ENCODE measurements around the gene UXS1.
A peak's percentile ranks its signal among the peaks of the same experiment; 100 is the strongest.

UXS1 gene

DNA sequence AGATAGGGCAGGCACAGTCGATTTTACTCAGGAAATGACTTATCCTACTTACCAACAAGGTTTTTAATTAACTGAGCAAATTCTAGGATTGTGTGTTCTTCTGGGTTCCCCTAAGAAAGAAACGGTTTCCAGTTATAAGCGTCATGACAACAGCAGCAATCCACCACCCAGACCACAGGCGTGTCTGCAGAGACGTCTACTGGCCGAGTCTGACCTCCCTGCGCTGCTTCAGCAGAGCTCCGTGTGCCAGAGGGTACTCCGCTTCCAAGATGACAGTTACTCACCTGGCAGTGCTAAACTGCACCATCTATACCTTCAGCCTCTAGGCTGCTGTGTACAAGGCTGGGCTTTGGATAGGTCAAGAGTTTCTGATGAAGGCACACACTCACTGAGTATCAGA is 95.4 kb downstream of the UXS1 start:
- Mint-ChIP-seq H3K36me3 (peaks cover 3% of the 10 kb centered on the region), H3K27ac (peak overlapping the region; percentile 89), H3K9me3 (no peaks in the 10 kb centered on the region), H3K27me3 (no peaks in the 10 kb centered on the region), H3K4me3 (no peak overlapping the region), H3K4me1 (peaks cover 45% of the 10 kb centered on the region)

DNA sequence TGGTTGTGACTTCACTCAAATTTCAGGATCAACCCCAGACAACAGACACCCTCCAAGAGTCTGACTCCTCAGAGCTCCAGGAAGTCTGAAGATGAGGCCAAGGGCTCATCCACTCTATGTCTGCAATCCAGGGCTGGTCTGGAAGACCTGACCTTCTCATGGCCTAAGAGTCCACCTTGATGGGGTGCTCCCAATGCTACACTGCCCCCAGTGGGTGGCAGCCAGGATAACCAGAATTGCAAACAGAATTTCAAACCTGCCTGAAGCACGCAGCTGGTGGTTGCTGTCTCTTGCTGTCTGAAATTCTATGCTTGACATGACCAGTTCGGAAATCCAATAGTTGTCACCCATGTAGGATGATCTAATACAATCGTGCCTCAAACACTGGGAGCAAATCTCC is 96.0 kb downstream of the UXS1 start:
- H3K36me3 Mint-ChIP-seq = peaks cover 3% of the 10 kb centered on the region
- H3K4me1 Mint-ChIP-seq = peaks cover 51% of the 10 kb centered on the region
- no peak overlapping the region for H3K4me3 Mint-ChIP-seq
- no peaks in the 10 kb centered on the region for H3K27me3 Mint-ChIP-seq
- H3K27ac Mint-ChIP-seq = no peak overlapping the region
- H3K9me3 Mint-ChIP-seq = no peaks in the 10 kb centered on the region

DNA sequence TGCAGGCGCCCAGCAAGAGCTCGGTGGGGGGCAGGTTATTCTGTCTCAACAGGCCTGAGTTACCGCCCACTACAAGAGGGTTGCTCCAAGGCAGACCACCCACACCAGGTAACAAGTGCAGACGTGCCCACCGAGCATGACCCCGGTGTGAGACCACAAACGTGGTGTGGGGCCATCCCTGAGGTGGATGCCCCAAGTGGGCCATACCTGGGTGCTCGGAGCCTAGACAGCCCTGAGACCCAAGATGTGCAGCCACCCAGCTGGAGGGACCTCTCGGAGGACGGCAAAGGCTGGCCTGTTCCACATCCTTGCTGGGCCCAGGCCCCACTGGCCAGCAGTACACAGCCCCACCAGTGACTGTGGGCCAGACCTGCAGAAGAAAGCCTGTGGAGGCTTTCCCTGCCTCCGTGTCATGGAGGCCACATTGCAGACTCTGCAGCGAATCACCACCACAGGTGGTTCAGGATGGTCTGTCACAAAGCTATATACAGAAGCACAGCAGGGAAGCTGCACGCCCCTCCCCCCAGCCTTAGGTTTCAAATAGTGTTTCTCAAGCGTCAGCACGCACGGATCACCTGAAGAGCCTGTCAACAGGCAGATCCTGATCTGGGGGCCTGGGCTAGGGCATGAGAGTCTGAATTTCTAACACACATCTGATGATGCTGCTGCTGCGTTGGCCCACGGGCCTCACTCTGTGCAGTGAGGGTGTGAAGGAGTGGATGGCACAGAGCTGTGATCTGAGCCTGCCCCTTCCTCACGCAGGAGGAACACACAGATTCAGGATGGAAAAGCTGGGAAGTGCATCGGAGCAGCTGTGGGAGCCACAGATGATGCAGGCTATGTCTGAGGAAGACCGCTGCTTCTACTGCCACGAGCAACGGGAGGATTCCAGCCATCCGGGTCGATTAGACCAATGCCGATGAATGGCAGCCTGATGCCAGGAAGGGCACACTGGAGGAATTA is 96.8 kb downstream of the UXS1 start:
- Mint-ChIP-seq H3K27ac (no peak overlapping the region), H3K4me3 (no peak overlapping the region), H3K4me1 (peaks cover 58% of the 10 kb centered on the region), H3K36me3 (peaks cover 9% of the 10 kb centered on the region), H3K9me3 (no peaks in the 10 kb centered on the region), H3K27me3 (no peaks in the 10 kb centered on the region)

DNA sequence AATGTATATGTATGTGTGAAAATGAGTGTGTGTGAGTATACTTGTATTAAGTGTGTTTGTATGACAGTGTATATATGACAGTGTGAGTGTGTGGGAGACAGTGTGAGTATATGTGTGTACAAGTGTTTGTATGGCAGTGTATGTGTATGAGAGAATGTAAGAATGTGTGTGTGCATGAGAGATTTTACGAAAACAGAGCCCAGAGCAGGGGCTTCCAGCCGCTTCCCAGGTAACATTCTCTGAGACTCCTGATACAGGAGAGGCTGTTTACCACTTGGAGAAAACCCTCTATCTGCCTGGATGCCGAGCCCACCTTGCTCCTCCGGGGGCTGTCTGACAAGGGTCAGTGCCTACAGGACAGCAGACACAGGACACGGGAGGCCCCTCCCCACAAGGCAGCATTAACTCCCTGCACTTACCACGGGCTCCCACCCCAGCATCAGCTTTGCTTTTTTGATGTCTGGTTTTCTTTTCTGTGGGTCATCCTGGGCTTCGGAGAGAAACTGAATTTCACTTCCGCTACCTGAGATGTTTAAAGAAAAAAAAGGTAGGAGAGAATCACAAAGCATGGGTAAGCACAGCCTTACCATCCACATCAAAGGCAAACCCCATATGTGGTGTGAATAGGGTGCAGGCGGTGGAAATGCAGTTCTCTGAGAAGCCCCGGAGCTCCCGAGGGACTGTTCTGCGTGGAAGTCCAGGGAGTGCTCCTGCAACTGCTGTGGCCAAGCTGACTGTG is 97.6 kb downstream of the UXS1 start:
- no peaks in the 10 kb centered on the region for H3K27me3 Mint-ChIP-seq
- peaks cover 65% of the 10 kb centered on the region for H3K4me1 Mint-ChIP-seq
- peak overlapping the region; percentile 86 for H3K27ac Mint-ChIP-seq
- H3K36me3 Mint-ChIP-seq = peaks cover 13% of the 10 kb centered on the region
- H3K4me3 Mint-ChIP-seq = peak overlapping the region; percentile 71
- no peaks in the 10 kb centered on the region for H3K9me3 Mint-ChIP-seq

DNA sequence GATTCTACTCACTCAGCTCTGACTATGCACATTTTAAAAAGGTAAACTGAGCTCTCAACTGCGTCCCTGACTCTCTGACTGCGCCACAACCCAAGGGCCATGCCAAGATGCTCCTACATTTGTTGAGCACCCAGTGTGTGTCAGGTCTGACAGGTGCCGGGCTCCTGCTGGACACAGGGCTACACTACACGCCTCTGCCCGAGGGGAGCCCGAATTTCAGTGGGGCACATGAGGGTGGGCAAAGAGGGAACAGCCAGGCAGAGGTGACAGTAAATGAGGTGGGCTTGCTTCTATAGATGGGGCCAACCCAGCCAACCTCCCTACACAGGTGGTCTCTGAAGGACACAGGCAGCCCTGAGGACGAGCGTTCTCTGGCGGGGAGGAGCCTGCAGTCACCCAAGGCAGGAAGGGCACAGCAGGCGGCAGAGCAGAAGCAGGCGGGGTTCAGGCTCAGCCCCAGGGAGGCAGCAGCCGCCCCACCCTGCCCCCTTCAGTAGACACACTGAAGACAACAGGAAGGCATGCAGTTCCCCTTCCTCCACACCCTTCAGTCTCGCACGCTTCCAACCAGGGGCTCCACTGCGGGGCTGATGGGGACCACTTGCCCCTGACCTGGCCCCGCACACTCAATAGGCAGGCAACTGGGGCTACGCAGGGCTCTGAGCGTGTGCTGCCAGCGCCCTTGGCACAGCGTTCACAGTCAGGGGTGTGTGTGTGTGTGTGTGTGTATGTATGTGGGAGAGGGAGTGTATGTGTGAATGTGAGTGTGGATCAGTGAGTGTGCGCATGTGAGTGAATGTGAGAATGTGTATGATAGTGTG is 98.4 kb downstream of the UXS1 start:
- peak overlapping the region; percentile 86 for H3K27ac Mint-ChIP-seq

DNA sequence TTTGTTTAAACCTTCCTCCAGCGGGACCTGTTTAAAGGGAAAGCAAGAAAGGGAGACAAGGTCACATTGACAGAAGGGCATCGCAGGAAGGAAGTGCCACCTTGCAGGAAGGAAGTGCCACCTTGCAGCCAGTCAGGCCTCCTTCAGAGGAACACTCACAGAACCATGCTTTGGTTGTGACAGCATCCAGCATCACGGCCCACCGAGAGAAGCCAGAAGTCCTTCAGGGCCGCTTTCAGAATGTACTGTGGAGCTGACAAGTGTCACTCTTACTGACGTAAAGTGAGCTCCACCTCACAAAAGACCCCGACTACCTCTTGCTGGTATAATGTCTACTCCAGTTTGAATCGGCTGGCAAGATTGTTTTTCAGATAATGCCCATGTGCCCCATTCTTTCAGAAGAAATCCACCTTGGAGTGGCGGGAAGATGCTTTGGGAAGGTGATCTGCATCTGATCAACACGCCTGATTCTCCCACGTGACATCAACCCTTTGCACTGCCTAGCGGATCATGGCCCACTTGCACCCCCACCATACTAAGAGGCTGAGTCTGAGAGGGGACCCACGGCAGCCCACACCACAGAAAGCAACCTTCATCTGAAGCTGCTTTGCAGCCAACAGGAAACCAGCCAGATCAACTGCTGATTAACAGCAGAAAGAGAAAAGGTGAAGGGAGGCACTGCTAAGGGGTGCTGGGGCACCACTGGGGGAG is 99.8 kb downstream of the UXS1 start:
- H3K27ac Mint-ChIP-seq = peak overlapping the region; percentile 92
- peaks cover 84% of the 10 kb centered on the region for H3K4me1 Mint-ChIP-seq
- H3K4me3 Mint-ChIP-seq = peak overlapping the region; percentile 82
- H3K9me3 Mint-ChIP-seq = no peaks in the 10 kb centered on the region
- H3K27me3 Mint-ChIP-seq = no peaks in the 10 kb centered on the region
- peaks cover 21% of the 10 kb centered on the region for H3K36me3 Mint-ChIP-seq

More for the DNA sequence above, 98.4 kb downstream of the UXS1 start:
- H3K36me3 Mint-ChIP-seq = peaks cover 18% of the 10 kb centered on the region
- no peaks in the 10 kb centered on the region for H3K9me3 Mint-ChIP-seq
- peaks cover 73% of the 10 kb centered on the region for H3K4me1 Mint-ChIP-seq
- H3K27me3 Mint-ChIP-seq = no peaks in the 10 kb centered on the region
- peak overlapping the region; percentile 71 for H3K4me3 Mint-ChIP-seq

DNA sequence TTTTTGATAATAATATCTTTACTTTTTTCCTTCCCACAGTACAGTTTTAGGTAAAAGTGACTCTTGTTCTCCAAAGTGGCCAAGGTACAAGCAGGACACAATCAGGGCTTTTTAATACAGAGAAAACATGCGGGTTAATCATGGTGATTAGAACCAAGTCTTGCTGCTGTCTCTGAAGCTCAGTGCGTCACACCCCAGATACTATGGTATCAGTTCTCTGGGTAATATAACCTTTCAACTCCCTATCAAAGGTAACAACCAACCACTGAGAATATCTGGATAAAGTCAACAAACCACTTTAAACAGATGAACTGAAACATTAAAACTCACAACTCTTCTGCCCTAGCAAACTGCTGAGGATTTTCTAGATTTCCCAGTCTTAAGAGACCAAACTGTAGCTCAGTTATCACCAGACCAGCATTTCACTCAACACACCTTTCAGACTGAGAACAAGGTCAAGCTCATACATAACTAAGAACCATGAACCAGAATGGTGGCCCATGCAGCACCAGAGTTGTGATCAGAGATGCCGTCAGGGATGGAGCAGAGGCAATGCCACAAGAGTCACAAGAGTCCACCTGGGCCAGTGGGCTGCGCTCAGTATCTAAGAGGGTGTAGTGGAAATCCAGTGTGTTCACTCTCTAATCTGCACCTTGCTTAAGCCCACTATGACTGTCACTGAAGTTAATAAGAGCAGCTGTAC is 103.0 kb downstream of the UXS1 start:
- Mint-ChIP-seq H3K27me3 (no peaks in the 10 kb centered on the region), H3K27ac (peak overlapping the region; percentile 86), H3K4me3 (peak overlapping the region; percentile 12), H3K9me3 (peaks cover 5% of the 10 kb centered on the region), H3K4me1 (peaks cover 94% of the 10 kb centered on the region), H3K36me3 (peaks cover 28% of the 10 kb centered on the region)

DNA sequence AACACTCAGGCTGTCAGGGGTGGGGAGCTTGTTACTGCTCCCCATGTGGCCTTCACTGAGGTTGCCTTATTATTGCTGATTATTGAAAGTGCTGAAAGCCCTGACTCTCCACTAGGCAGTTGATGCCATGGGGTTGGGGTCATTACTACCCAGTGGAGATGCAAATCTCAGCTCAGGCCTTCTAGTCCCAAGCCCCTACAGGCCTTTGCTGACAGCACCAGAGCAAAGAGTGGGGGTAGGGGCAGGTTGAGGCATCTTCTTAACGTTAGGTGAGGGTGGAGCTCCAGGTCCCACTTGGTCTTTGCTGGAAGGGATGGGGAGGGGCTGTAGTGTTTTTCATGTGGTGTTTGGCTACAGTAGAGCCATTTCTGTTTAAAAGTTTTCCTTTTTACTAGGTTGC is 104.5 kb downstream of the UXS1 start:
- Mint-ChIP-seq H3K9me3 (peaks cover 5% of the 10 kb centered on the region), H3K27me3 (no peaks in the 10 kb centered on the region), H3K4me1 (peaks cover 98% of the 10 kb centered on the region), H3K4me3 (no peak overlapping the region), H3K36me3 (peaks cover 28% of the 10 kb centered on the region), H3K27ac (peak overlapping the region; percentile 82)

DNA sequence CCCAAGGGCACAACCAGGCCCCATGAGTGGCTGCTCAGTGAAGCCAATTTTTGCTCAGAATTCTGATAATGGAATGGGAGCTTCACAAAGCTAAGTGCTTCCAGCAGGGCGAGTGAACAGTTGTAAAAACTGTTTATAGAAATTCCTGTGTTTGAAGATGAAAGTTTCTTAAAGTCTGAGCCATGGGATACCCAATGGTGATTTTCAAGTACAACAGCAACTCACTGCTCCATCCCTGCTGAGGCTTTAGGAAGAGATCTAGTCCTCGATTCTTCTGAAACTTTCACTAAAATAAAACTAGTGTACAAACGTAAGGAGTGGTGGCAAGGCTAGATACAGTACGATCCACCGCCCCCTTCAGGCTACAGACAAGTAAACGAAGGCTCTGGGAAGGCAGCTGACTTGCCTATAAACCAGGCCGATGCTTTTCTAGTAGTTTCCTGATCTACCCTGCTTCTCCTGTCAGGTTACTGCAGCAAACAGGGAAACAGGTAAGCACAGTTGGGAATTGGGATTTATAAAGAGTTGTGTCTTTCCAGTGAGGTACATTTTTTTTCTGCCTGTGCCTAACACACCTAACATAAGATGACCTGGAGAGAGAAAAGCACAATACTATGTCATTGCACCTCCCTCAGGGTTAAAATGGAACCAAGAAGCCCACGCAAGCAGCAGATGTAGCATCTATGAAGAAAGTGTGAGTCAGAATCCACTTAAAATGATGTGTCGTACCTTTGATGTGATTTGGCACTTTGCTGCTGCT is 108.7 kb downstream of the UXS1 start:
- Mint-ChIP-seq H3K4me3 (peak overlapping the region; percentile 80), H3K36me3 (peaks cover 8% of the 10 kb centered on the region), H3K4me1 (peaks cover 84% of the 10 kb centered on the region), H3K27me3 (no peaks in the 10 kb centered on the region), H3K27ac (peak overlapping the region; percentile 93), H3K9me3 (peaks cover 5% of the 10 kb centered on the region)

DNA sequence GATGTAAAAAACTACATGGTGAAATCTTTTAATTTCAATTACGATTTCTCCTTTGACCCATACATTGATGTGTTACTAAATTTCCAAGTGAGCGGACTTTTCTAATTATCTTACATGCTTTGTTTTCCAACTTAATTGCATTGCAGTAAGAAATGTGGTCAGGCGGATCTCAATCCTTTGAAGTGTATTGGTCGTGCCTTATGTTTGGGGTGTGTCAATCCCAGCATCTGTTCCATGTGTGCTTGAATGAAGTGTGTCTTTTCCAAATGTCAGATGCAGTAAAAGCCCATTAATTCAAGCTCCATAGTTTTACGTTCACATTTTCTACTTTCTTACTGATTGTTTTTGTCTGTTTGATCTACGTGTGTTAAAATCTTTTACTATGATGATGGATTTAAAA is 113.1 kb downstream of the UXS1 start:
- no peaks in the 10 kb centered on the region for H3K9me3 Mint-ChIP-seq
- no peaks in the 10 kb centered on the region for H3K36me3 Mint-ChIP-seq
- peak overlapping the region; percentile 60 for H3K27ac Mint-ChIP-seq
- H3K4me1 Mint-ChIP-seq = peaks cover 70% of the 10 kb centered on the region
- no peak overlapping the region for H3K4me3 Mint-ChIP-seq
- no peaks in the 10 kb centered on the region for H3K27me3 Mint-ChIP-seq

DNA sequence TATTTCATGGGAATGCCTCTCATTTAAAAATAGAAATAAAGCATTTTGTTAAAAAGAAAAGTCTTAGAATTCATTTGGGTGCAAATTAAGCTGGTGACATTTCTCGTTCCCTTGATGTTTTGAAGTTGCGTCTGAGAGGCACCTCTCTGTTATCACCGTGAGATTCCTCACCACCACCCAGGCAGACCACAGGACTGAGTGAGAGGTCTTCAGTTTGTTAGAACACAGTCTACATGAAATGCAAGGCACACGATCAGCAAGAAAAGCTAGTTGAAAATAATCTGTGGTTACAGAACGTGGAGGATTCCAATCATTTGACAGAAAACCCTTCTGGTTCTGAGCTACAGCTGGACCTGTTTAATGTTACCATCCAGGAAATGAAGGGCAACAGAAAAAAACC is 116.0 kb downstream of the UXS1 start:
- H3K27ac Mint-ChIP-seq = peak overlapping the region; percentile 86
- H3K9me3 Mint-ChIP-seq = no peaks in the 10 kb centered on the region
- H3K4me1 Mint-ChIP-seq = peaks cover 55% of the 10 kb centered on the region
- no peaks in the 10 kb centered on the region for H3K36me3 Mint-ChIP-seq
- H3K27me3 Mint-ChIP-seq = no peaks in the 10 kb centered on the region
- peak overlapping the region; percentile 55 for H3K4me3 Mint-ChIP-seq

DNA sequence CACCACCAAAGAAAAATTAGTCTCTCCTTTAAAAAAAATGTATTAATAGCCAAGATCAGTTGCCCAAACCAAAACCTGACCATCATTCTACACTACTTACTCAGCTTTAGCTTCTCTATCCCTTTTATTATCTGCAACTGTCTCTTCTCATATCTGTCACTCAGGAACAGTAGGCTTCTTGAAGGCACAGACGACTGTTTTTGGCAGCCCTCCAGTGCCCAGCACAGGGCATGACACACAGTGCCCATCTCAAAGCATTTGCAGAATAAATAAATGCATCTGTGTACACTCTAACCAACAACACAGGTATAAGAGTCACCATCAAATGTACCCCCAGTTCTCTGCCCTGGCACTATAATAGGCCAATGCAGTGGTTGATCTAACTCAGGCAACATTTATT is 117.2 kb downstream of the UXS1 start:
- H3K36me3 Mint-ChIP-seq = no peaks in the 10 kb centered on the region

DNA sequence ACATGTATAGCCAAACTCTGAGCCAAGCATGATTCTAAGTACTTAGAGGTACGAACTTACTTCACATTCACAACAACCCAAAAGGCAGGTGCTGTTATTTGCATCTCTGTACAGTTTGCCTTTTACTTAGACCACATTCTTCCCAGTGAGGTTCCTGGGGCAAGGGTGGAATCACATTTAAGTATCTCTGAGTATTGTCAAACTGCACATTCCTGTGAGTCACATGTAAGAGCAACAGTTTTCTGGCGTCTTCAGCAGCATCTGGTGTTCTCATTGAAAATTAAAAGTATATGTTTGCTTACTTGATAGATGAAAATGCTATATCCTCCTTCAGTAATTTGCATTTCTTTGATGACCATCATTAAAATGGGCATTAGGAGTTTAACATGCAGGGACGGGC is 119.1 kb downstream of the UXS1 start:
- Mint-ChIP-seq H3K4me3 (no peak overlapping the region), H3K9me3 (no peaks in the 10 kb centered on the region), H3K27me3 (no peaks in the 10 kb centered on the region), H3K36me3 (no peaks in the 10 kb centered on the region), H3K27ac (no peak overlapping the region), H3K4me1 (peaks cover 37% of the 10 kb centered on the region)

More for the DNA sequence above, 117.2 kb downstream of the UXS1 start:
- Mint-ChIP-seq H3K4me1 (peaks cover 53% of the 10 kb centered on the region), H3K27me3 (no peaks in the 10 kb centered on the region), H3K9me3 (no peaks in the 10 kb centered on the region), H3K27ac (no peak overlapping the region), H3K4me3 (no peak overlapping the region)
